Stimulated activated CD4-positive, alpha-beta T cell treated with anti-CD3 and anti-CD28 coated beads, Interleukin-4, amount 100 ng/mL, for 4 hours (primary cell): Measurements from ENCODE around the gene ENAM.
"Not testable (repeated sequence)": the region's sequence is repeated elsewhere in the genome, so short reads cannot be mapped to it uniquely, and the experiment has no call there.

ENCODE experiments used
- DNase-seq, 2 experiments: peaks; one replicate each; pipeline ENCODE4 v3.0.0-alpha.2; 2020

The ENAM gene

GRCh38 chr4:70630162-70630561 is 1.6 kb downstream of the ENAM start:
- DNase-seq = no peak

- no peak for DNase-seq
These were observed 3.5 kb downstream of the ENAM start for GRCh38 chr4:70632028-70632427.

GRCh38 chr4:70634482-70634881 is 5.9 kb downstream of the ENAM start:
- no peak for DNase-seq

GRCh38 chr4:70637239-70637913 is 8.8 kb downstream of the ENAM start:
- DNase-seq = no peak

- no peak for DNase-seq
These were observed 11.6 kb downstream of the ENAM start for GRCh38 chr4:70640192-70640591.

- not testable (repeated sequence) for DNase-seq
These were observed 22.2 kb downstream of the ENAM start for GRCh38 chr4:70650741-70651140.

GRCh38 chr4:70651864-70652506 is 23.4 kb downstream of the ENAM start:
- no peak for DNase-seq

GRCh38 chr4:70654605-70655011 is 26.1 kb downstream of the ENAM start:
- DNase-seq = no peak

GRCh38 chr4:70657326-70657725 is 28.8 kb downstream of the ENAM start:
- DNase-seq = no peak

GRCh38 chr4:70658418-70658817 is 29.9 kb downstream of the ENAM start:
- DNase-seq = no peak

GRCh38 chr4:70660106-70660505 is 31.6 kb downstream of the ENAM start:
- no peak for DNase-seq

- DNase-seq = not testable (repeated sequence)
These were observed 32.9 kb downstream of the ENAM start for GRCh38 chr4:70661309-70661922.

- no peak for DNase-seq
These were observed 37.8 kb downstream of the ENAM start, which contains the start of gene JCHAIN for GRCh38 chr4:70666369-70666768. JCHAIN (minus strand) TSS chr4:70666508; CDS start chr4:70666490, 18 bp downstream.

- DNase-seq = no peak
These were observed 39.4 kb downstream of the ENAM start for GRCh38 chr4:70667740-70668535.

GRCh38 chr4:70670332-70671014 is 41.9 kb downstream of the ENAM start:
- DNase-seq = no peak

- no peak for DNase-seq
These were observed 42.5 kb downstream of the ENAM start for GRCh38 chr4:70671091-70671490.

- no peak for DNase-seq
These were observed 45.6 kb downstream of the ENAM start for GRCh38 chr4:70674191-70674590.

GRCh38 chr4:70674731-70675130 is 46.2 kb downstream of the ENAM start:
- DNase-seq = no peak

GRCh38 chr4:70676554-70677090 is 48.1 kb downstream of the ENAM start:
- no peak for DNase-seq

GRCh38 chr4:70678383-70678999 is 49.9 kb downstream of the ENAM start:
- DNase-seq = no peak

- DNase-seq = no peak
These were observed 52.4 kb downstream of the ENAM start for GRCh38 chr4:70680934-70681333.

- no peak for DNase-seq
These were observed 53.2 kb downstream of the ENAM start for GRCh38 chr4:70681704-70682103.
